H9 (cell line): Measurements from ENCODE around the gene TMCC3. TPM values are rescaled to one million over a fixed set of nuclear protein-coding genes. Genes with fewer than 3 reads are reported as not detected.

Source experiments
- DNase-seq: peaks from one replicate; pipeline ENCODE4 v3.0.0-alpha.2; 2017
- H2AFZ ChIP-seq: one replicate; pipeline ENCODE4 v1.6.1; 2013; ENCODE audit warnings: mild to moderate bottlenecking, low read length, control low read depth, moderate library complexity
- H2AK5ac ChIP-seq: 2 replicates; pipeline ENCODE4 v1.6.1; 2013; ENCODE audit warnings: low read length, control low read depth, mixed read lengths; ENCODE audit not compliant: insufficient read length
- H2BK120ac ChIP-seq: one replicate; pipeline ENCODE4 v1.6.1; 2013; ENCODE audit warnings: low read depth, mild to moderate bottlenecking, low read length, control low read depth, inconsistent platforms; ENCODE audit not compliant: poor library complexity, severe bottlenecking
- H2BK12ac ChIP-seq: 2 replicates; pipeline ENCODE4 v1.6.1; 2013; ENCODE audit warnings: low read length, control low read depth, mixed read lengths, low read depth; ENCODE audit not compliant: insufficient read length
- H2BK15ac ChIP-seq: 2 replicates; pipeline ENCODE4 v1.6.1; 2013; ENCODE audit warnings: low read depth, low read length, control low read depth
- H2BK20ac ChIP-seq: one replicate; pipeline ENCODE4 v1.6.1; 2013; ENCODE audit warnings: low read depth, mild to moderate bottlenecking, low read length, control low read depth, inconsistent platforms; ENCODE audit not compliant: poor library complexity, severe bottlenecking
- H2BK5ac ChIP-seq: 2 replicates; pipeline ENCODE4 v1.6.1; 2013; ENCODE audit warnings: low read length, control low read depth, mixed read lengths; ENCODE audit not compliant: insufficient read length
- H3K14ac ChIP-seq: 2 replicates; pipeline ENCODE4 v1.6.1; 2013; ENCODE audit warnings: low read length, control low read depth; ENCODE audit not compliant: insufficient read depth
- H3K18ac ChIP-seq: 2 replicates; pipeline ENCODE4 v1.6.1; 2013; ENCODE audit warnings: low read depth, mild to moderate bottlenecking, mixed read lengths, low read length, control low read depth; ENCODE audit not compliant: insufficient read length
- H3K23ac ChIP-seq: 2 replicates; pipeline ENCODE4 v1.6.1; 2013; ENCODE audit warnings: low read length, control low read depth, mixed read lengths, low read depth; ENCODE audit not compliant: insufficient read length
- H3K23me2 ChIP-seq: 2 replicates; pipeline ENCODE4 v1.6.1; 2013; ENCODE audit warnings: low read depth, mild to moderate bottlenecking, mixed read lengths, low read length, control low read depth; ENCODE audit not compliant: insufficient read length, poor library complexity, severe bottlenecking
- H3K27ac ChIP-seq: 2 replicates; pipeline ENCODE4 v1.5.1; 2013; ENCODE audit warnings: low read length, control low read depth, mixed read lengths, low read depth; ENCODE audit not compliant: insufficient read length
- H3K27me3 ChIP-seq: 2 replicates; pipeline ENCODE4 v1.6.1; 2013; ENCODE audit warnings: low read length, control low read depth, inconsistent platforms; ENCODE audit not compliant: insufficient read depth
- H3K4ac ChIP-seq: 2 replicates; pipeline ENCODE4 v1.6.1; 2013; ENCODE audit warnings: low read depth, mild to moderate bottlenecking, control low read depth, inconsistent platforms, low read length, moderate library complexity
- H3K4me1 ChIP-seq: 2 replicates; pipeline ENCODE4 v1.6.1; 2013; ENCODE audit warnings: low read length, control low read depth, inconsistent platforms; ENCODE audit not compliant: insufficient read depth
- H3K4me2 ChIP-seq: 2 replicates; pipeline ENCODE4 v1.6.1; 2013; ENCODE audit warnings: low read length, control low read depth, mixed read lengths; ENCODE audit not compliant: insufficient read length, insufficient read depth
- H3K56ac ChIP-seq: 2 replicates; pipeline ENCODE4 v1.6.1; 2013; ENCODE audit warnings: low read depth, mild to moderate bottlenecking, mixed read lengths, low read length, control low read depth; ENCODE audit not compliant: insufficient read length
- H3K79me1 ChIP-seq: 2 replicates; pipeline ENCODE4 v1.6.1; 2013; ENCODE audit warnings: low read depth, mild to moderate bottlenecking, moderate library complexity, low read length, control low read depth, inconsistent platforms; ENCODE audit not compliant: insufficient read depth, poor library complexity, severe bottlenecking
- H3K79me2 ChIP-seq: 2 replicates; pipeline ENCODE4 v1.6.1; 2013; ENCODE audit warnings: low read length, control low read depth, inconsistent platforms; ENCODE audit not compliant: insufficient read depth
- H3K9ac ChIP-seq: 2 replicates; pipeline ENCODE4 v1.6.1; 2013; ENCODE audit warnings: low read length, control low read depth, mixed read lengths; ENCODE audit not compliant: insufficient read length; ENCODE audit errors: extremely low read depth
- H3K9me3 ChIP-seq: one replicate; pipeline ENCODE4 v1.6.1; 2013; ENCODE audit warnings: low read depth, low read length, inconsistent platforms; ENCODE audit not compliant: control insufficient read depth
- H3T11ph ChIP-seq: one replicate; pipeline ENCODE4 v1.6.1; 2013; ENCODE audit warnings: mild to moderate bottlenecking, low read length, control low read depth, inconsistent platforms
- H4K20me1 ChIP-seq: one replicate; pipeline ENCODE4 v1.6.1; 2013; ENCODE audit not compliant: control insufficient read depth, insufficient read length, insufficient read depth
- H4K5ac ChIP-seq: 2 replicates; pipeline ENCODE4 v1.6.1; 2013; ENCODE audit warnings: low read depth, mild to moderate bottlenecking, mixed read lengths, low read length, control low read depth; ENCODE audit not compliant: insufficient read length
- H4K8ac ChIP-seq: replicated peaks from 2 replicates; pipeline ENCODE4 v1.6.1; 2013; ENCODE audit warnings: low read length, control low read depth, mixed read lengths, low read depth; ENCODE audit not compliant: insufficient read length
- H4K91ac ChIP-seq: 2 replicates; pipeline ENCODE4 v1.6.1; 2013; ENCODE audit warnings: low read depth, mild to moderate bottlenecking, moderate library complexity, mixed read lengths, low read length, control low read depth; ENCODE audit not compliant: insufficient read length
- H3K27ac Mint-ChIP-seq, 3 experiments: 2 replicates in 2 of 3; 3 replicates in 1 of 3; pipeline ENCODE4 v1.8.0; 2020 to 2021; ENCODE audit warnings: mixed read lengths in 3 of 3, mild to moderate bottlenecking in 1 of 3, moderate library complexity in 1 of 3
- H3K27me3 Mint-ChIP-seq: 2 replicates; pipeline ENCODE4 v1.8.0; 2021; ENCODE audit warnings: low read depth, mild to moderate bottlenecking, moderate library complexity, mixed read lengths
- H3K36me3 Mint-ChIP-seq, 3 experiments: 2 replicates in 2 of 3; 3 replicates in 1 of 3; pipeline ENCODE4 v1.8.0; 2020 to 2021; ENCODE audit warnings: low read depth in 3 of 3, mixed read lengths in 3 of 3; ENCODE audit not compliant: insufficient read depth in 1 of 3
- H3K4me1 Mint-ChIP-seq, 2 experiments: 2 replicates each; pipeline ENCODE4 v1.8.0; 2020; ENCODE audit warnings: mixed read lengths in 2 of 2
- H3K4me3 Mint-ChIP-seq, 2 experiments: 2 replicates in 1 of 2; 3 replicates in 1 of 2; pipeline ENCODE4 v1.8.0; 2020 to 2021; ENCODE audit warnings: mild to moderate bottlenecking in 2 of 2, mixed read lengths in 2 of 2, moderate library complexity in 1 of 2
- H3K9me3 Mint-ChIP-seq, 2 experiments: 2 replicates in 1 of 2; 3 replicates in 1 of 2; pipeline ENCODE4 v1.8.0; 2020; ENCODE audit warnings: mild to moderate bottlenecking in 2 of 2, mixed read lengths in 2 of 2, moderate library complexity in 1 of 2
- CTCF ChIP-seq: fragments of 200-600 bp; sonication (generic); conservative IDR thresholded peaks from 3 replicates; pipeline ENCODE4 v1.8.0; 2021; ENCODE audit warnings: antibody characterized with exemption, mild to moderate bottlenecking
- WGBS: extraction: QIAGEN DNeasy Blood & Tissue Kit; methylation state at CpG from one replicate; pipeline ENCODE4 v1.1.7; 2013; ENCODE audit warnings: missing lambda C conversion rate, low lambda C conversion rate, mixed read lengths; ENCODE audit not compliant: insufficient read length; ENCODE audit errors: extremely low coverage; 5-methylcytosine and 5-hydroxymethylcytosine counted together
- total RNA-seq: library from RNA; stranded (reverse); gene quantifications from 2 replicates; pipeline ENCODE4 v1.2.1, GENCODE V29; 2021

The TMCC3 gene
- total RNA-seq, 1 experiment from 2014 or later, result 0.87 TPM

- Histone ChIP-seq H2BK15ac (no peak overlapping the region), H4K5ac (no peak overlapping the region), H2BK5ac (no peak overlapping the region), H4K20me1 (no peaks in the 10 kb centered on the region), H2AFZ (no peak overlapping the region), H4K91ac (no peak overlapping the region), H2BK120ac (no peak overlapping the region), H3K18ac (no peak overlapping the region), H3K9ac (no peak overlapping the region), H3K27ac (no peak overlapping the region), H3K4me1 (no peaks in the 10 kb centered on the region), H3K4ac (no peak overlapping the region), H3K79me2 (no peaks in the 10 kb centered on the region), H3K9me3 (no peaks in the 10 kb centered on the region), H3K14ac (no peak overlapping the region; the same call in 1 of the 2 replicates), H3K4me2 (no peak overlapping the region), H3K56ac (no peak overlapping the region), H2AK5ac (no peak overlapping the region), H3K79me1 (no peaks in the 10 kb centered on the region), H2BK20ac (no peak overlapping the region), H3K27me3 (no peaks in the 10 kb centered on the region), H3K23me2 (no peaks in the 10 kb centered on the region), H3K23ac (no peak overlapping the region), H4K8ac (no peak overlapping the region), H3T11ph (no peak overlapping the region), H2BK12ac (no peak overlapping the region)
- Mint-ChIP-seq H3K9me3 (no peaks in the 10 kb centered on the region), H3K4me3 (no peak overlapping the region), H3K36me3 (no peaks in the 10 kb centered on the region), H3K4me1 (peaks cover 5 to 6% of the 10 kb centered on the region in 2 experiments; a peak in 3 of 4 replicates), H3K27ac (no peak overlapping the region), H3K27me3 (peaks cover under 1% of the 10 kb centered on the region)
- DNase-seq, result no peak
- WGBS, result no CpG with 5 or more reads among the region's 5 CpGs
- no peak for TF ChIP-seq CTCF
Observed at GRCh38 chr12:94597268-94597667, 53.1 kb downstream of the TMCC3 start.
